ENCODE results near the gene MIEF1.

MIEF1 gene

GRCh38 chr22:39490135-39490798 lies 11.8 kb upstream of the MIEF1 start:
- H3K9ac ChIP-seq (ENCODE audit: low read length): no peak overlapping the region

GRCh38 chr22:39490966-39491680 lies 11.0 kb upstream of the MIEF1 start:
- Histone ChIP-seq H3K9me3 (ENCODE audit: low read length) (no peaks in the 10 kb centered on the region), H3K4me2 (ENCODE audit: low read length) (no peak overlapping the region), H3K4me1 (ENCODE audit: insufficient read depth, low read length, severe bottlenecking) (peaks cover 2% of the 10 kb centered on the region), H3K36me3 (ENCODE audit: insufficient read depth, low read length) (peaks cover 61% of the 10 kb centered on the region), H3F3A (ENCODE audit: insufficient read depth, low read length) (no peaks in the 10 kb centered on the region), H3K4me3 (ENCODE audit: low read depth, low read length, poor library complexity, severe bottlenecking) (no peak overlapping the region), H4K20me1 (ENCODE audit: insufficient read depth, low read length) (no peaks in the 10 kb centered on the region), H3K27me3 (ENCODE audit: insufficient read depth, low read length) (no peaks in the 10 kb centered on the region), H2AFZ (ENCODE audit: low read length) (no peak overlapping the region), H3K27ac (ENCODE audit: low read depth, low read length, poor library complexity, severe bottlenecking) (peak overlapping the region; percentile 0), H3K9me2 (ENCODE audit: low read depth, low read length) (no peaks in the 10 kb centered on the region), H3K9ac (ENCODE audit: low read length) (no peak overlapping the region), H3K79me2 (ENCODE audit: insufficient read depth, low read length) (no peaks in the 10 kb centered on the region)
- TF ChIP-seq CTCF (IDR thresholded peaks at IDR 0.05; ENCODE audit: low read length) (no peak), EZH2 (IDR thresholded peaks at IDR 0.05; ENCODE audit: borderline replicate concordance, low read length) (no peak)

More at GRCh38 chr22:39490135-39490798, 11.8 kb upstream of the MIEF1 start:
- no peaks in the 10 kb centered on the region for H3F3A ChIP-seq (ENCODE audit: insufficient read depth, low read length)
- H3K27ac ChIP-seq (ENCODE audit: low read depth, low read length, poor library complexity, severe bottlenecking): peak overlapping the region; percentile 44
- no peaks in the 10 kb centered on the region for H4K20me1 ChIP-seq (ENCODE audit: insufficient read depth, low read length)
- no peak overlapping the region for H3K4me3 ChIP-seq (ENCODE audit: low read depth, low read length, poor library complexity, severe bottlenecking)
- no peak overlapping the region for H2AFZ ChIP-seq (ENCODE audit: low read length)
- peaks cover 69% of the 10 kb centered on the region for H3K36me3 ChIP-seq (ENCODE audit: insufficient read depth, low read length)
- no peaks in the 10 kb centered on the region for H3K4me1 ChIP-seq (ENCODE audit: insufficient read depth, low read length, severe bottlenecking)
- H3K27me3 ChIP-seq (ENCODE audit: insufficient read depth, low read length): no peaks in the 10 kb centered on the region
- no peak for TF ChIP-seq EZH2 (IDR thresholded peaks at IDR 0.05; ENCODE audit: borderline replicate concordance, low read length)
- TF ChIP-seq CTCF (IDR thresholded peaks at IDR 0.05; ENCODE audit: low read length): no peak
- no peak overlapping the region for H3K4me2 ChIP-seq (ENCODE audit: low read length)
- no peaks in the 10 kb centered on the region for H3K79me2 ChIP-seq (ENCODE audit: insufficient read depth, low read length)
- H3K9me2 ChIP-seq (ENCODE audit: low read depth, low read length): no peaks in the 10 kb centered on the region
- no peaks in the 10 kb centered on the region for H3K9me3 ChIP-seq (ENCODE audit: low read length)

GRCh38 chr22:39491696-39492095 lies 10.4 kb upstream of the MIEF1 start:
- Histone ChIP-seq H3K9me3 (ENCODE audit: low read length) (no peaks in the 10 kb centered on the region), H3K9me2 (ENCODE audit: low read depth, low read length) (no peaks in the 10 kb centered on the region), H3K4me2 (ENCODE audit: low read length) (no peak overlapping the region), H4K20me1 (ENCODE audit: insufficient read depth, low read length) (no peaks in the 10 kb centered on the region), H3K36me3 (ENCODE audit: insufficient read depth, low read length) (peaks cover 55% of the 10 kb centered on the region), H3K4me3 (ENCODE audit: low read depth, low read length, poor library complexity, severe bottlenecking) (no peak overlapping the region), H2AFZ (ENCODE audit: low read length) (no peak overlapping the region), H3K27ac (ENCODE audit: low read depth, low read length, poor library complexity, severe bottlenecking) (no peak overlapping the region), H3F3A (ENCODE audit: insufficient read depth, low read length) (no peaks in the 10 kb centered on the region), H3K4me1 (ENCODE audit: insufficient read depth, low read length, severe bottlenecking) (peaks cover 7% of the 10 kb centered on the region), H3K79me2 (ENCODE audit: insufficient read depth, low read length) (no peaks in the 10 kb centered on the region), H3K9ac (ENCODE audit: low read length) (no peak overlapping the region), H3K27me3 (ENCODE audit: insufficient read depth, low read length) (no peaks in the 10 kb centered on the region)
- TF ChIP-seq EZH2 (IDR thresholded peaks at IDR 0.05; ENCODE audit: borderline replicate concordance, low read length): no peak
- no peak for TF ChIP-seq CTCF (IDR thresholded peaks at IDR 0.05; ENCODE audit: low read length)

Measured in OCI-LY1 (cell line).